DND-41 (cell line): ENCODE results near the gene CCN2.

Experiments
- CTCF ChIP-seq: IDR thresholded peaks from 2 replicates; pipeline ENCODE4 v1.5.1; 2012; ENCODE audit warnings: borderline replicate concordance, low read length, moderate library complexity, mild to moderate bottlenecking; ENCODE audit not compliant: poor library complexity, severe bottlenecking; ENCODE audit errors: extremely low read depth
- EZH2 ChIP-seq: IDR thresholded peaks from 3 replicates; pipeline ENCODE4 v1.6.1; 2012; ENCODE audit warnings: borderline replicate concordance, low read depth, mild to moderate bottlenecking, moderate library complexity, low read length, inconsistent platforms; ENCODE audit not compliant: severe bottlenecking

GRCh38 chr6:131958095-131958494, 6.9 kb upstream of the CCN2 start:
- no peak for TF ChIP-seq CTCF
- TF ChIP-seq EZH2 = no peak
